K562 (cell line): ENCODE data around the gene VKORC1. TPM values are rescaled to one million over a fixed set of nuclear protein-coding genes. Genes with fewer than 3 reads are reported as not detected.

Experiments used
- ATAC-seq: fragments of 200-7000 bp; cut with Tn5 transposase; 3 replicates; pipeline ENCODE4 v1.9.1; 2020; ENCODE audit warnings: moderate library complexity
- BruUV-seq: library from RNA; stranded (reverse); fragments of 400-500 nt; replicated peaks from 2 replicates; lab custom pipeline; 2021; lab: Mats Ljungman, UMichigan
- CTCF ChIA-PET: fragments of 300-600 bp; formaldehyde crosslinking; extraction: SDS; loops from one replicate; lab custom pipeline; 2021; ENCODE audit warnings: low intra/inter-chr PET ratio; lab: Yijun Ruan, JAX
- POLR2A ChIA-PET: fragments of 300-600, 350-650 bp; sonication (Branson Sonifier 250); formaldehyde crosslinking; extraction: SDS; loops from one replicate; lab custom pipeline; 2021; ENCODE audit warnings: antibody characterized with exemption, inconsistent platforms; lab: Yijun Ruan, JAX
- DNase-seq, 4 experiments: peaks; one replicate each; pipeline versions ENCODE4 v3.0.0 to v3.0.0-alpha.2; 2011 to 2018; ENCODE audit warnings: low spot score in 3 of 4, mixed read lengths in 3 of 4; ENCODE audit errors: extremely low read depth in 1 of 4
- FAIRE-seq: peaks from 2 replicates; lab custom pipeline; 2011; peaks lifted over from hg19 to GRCh38; lab: Jason Lieb, UNC
- H2AFZ ChIP-seq: 2 replicates; pipeline ENCODE4 v1.6.0; 2011; ENCODE audit warnings: low read depth, low read length, control low read depth, inconsistent platforms
- H3K27ac ChIP-seq: fragments of 200-600 bp; 3 replicates; pipeline ENCODE4 v1.8.0; 2011; ENCODE audit warnings: low read depth, mild to moderate bottlenecking, control low read depth, inconsistent platforms, low read length, moderate library complexity, mixed read lengths; ENCODE audit errors: extremely low read depth
- H3K27me3 ChIP-seq, 2 experiments: fragments of 300-600 bp in 1 of 2; 2 replicates in 1 of 2; 3 replicates in 1 of 2; pipeline versions ENCODE4 v1.6.0 to v1.8.0; 2011; ENCODE audit warnings: inconsistent platforms in 2 of 2, low read length in 2 of 2, mild to moderate bottlenecking in 1 of 2, mixed read lengths in 1 of 2, moderate library complexity in 1 of 2; ENCODE audit not compliant: control insufficient read depth in 2 of 2, insufficient read depth in 2 of 2
- H3K36me3 ChIP-seq: fragments of 300-600 bp; 3 replicates; pipeline ENCODE4 v1.8.0; 2011; ENCODE audit warnings: mild to moderate bottlenecking, low read length, inconsistent platforms; ENCODE audit not compliant: control insufficient read depth, insufficient read depth
- H3K4me1 ChIP-seq, 2 experiments: fragments of 200-600 bp in 1 of 2; replicated peaks in 1 of 2; 2 replicates in 1 of 2; 3 replicates in 1 of 2; pipeline versions ENCODE4 v1.5.1 to v1.8.0; 2011; ENCODE audit warnings: inconsistent platforms in 2 of 2, low read length in 2 of 2, mild to moderate bottlenecking in 1 of 2, mixed read lengths in 1 of 2, moderate library complexity in 1 of 2; ENCODE audit not compliant: control insufficient read depth in 2 of 2, insufficient read depth in 2 of 2
- H3K4me2 ChIP-seq: 2 replicates; pipeline ENCODE4 v1.6.1; 2011; ENCODE audit warnings: low read length, control low read depth, inconsistent platforms, mixed read lengths; ENCODE audit not compliant: insufficient read depth
- H3K4me3 ChIP-seq: fragments of 200-600 bp; sonication (generic), shearing (Covaris generic); 2 replicates; pipeline ENCODE4 v1.5.1; 2016; ENCODE audit warnings: control low read depth, inconsistent platforms
- H3K79me2 ChIP-seq: fragments of 200-600 bp; 3 replicates; pipeline ENCODE4 v1.8.0; 2011; ENCODE audit warnings: low read length, inconsistent platforms; ENCODE audit not compliant: control insufficient read depth, insufficient read depth
- H3K9ac ChIP-seq, 2 experiments: 2 replicates each; pipeline versions ENCODE4 v1.6.0 to v1.6.1; 2011; ENCODE audit warnings: low read depth in 2 of 2, low read length in 2 of 2, control low read depth in 1 of 2, inconsistent platforms in 1 of 2, mild to moderate bottlenecking in 1 of 2, mixed read lengths in 1 of 2; ENCODE audit not compliant: insufficient read depth in 1 of 2
- H3K9me1 ChIP-seq: one replicate; pipeline ENCODE4 v1.6.0; 2011; ENCODE audit warnings: inconsistent platforms, mild to moderate bottlenecking, low read length, moderate library complexity; ENCODE audit not compliant: control insufficient read depth, insufficient read depth
- H3K9me3 ChIP-seq: replicated peaks from 2 replicates; pipeline ENCODE4 v1.5.1; 2011; ENCODE audit warnings: low read depth, low read length, inconsistent platforms; ENCODE audit not compliant: control insufficient read depth, insufficient read depth
- H4K20me1 ChIP-seq: replicated peaks from 2 replicates; pipeline ENCODE4 v1.6.1; 2011; ENCODE audit warnings: low read length, inconsistent platforms, mixed read lengths; ENCODE audit not compliant: control insufficient read depth, insufficient read depth
- CBX1 ChIP-seq: sonication (generic); IDR thresholded peaks from 2 replicates; pipeline ENCODE4 v1.6.1; 2016; ENCODE audit warnings: antibody characterized with exemption, low read depth, mild to moderate bottlenecking
- KAT7 ChIP-seq: sonication (generic); formaldehyde crosslinking; IDR thresholded peaks from 2 replicates; pipeline ENCODE4 v1.8.0; 2022; ENCODE audit warnings: missing genetic modification reagents, mild to moderate bottlenecking, borderline replicate concordance
- MAFG ChIP-seq: fragments of 450-650 bp; conservative IDR thresholded peaks from 2 replicates; pipeline ENCODE4 v1.6.1; 2016; ENCODE audit warnings: missing genetic modification characterization, missing compliant biosample characterization
- NCOA1 ChIP-seq: fragments of 450-650 bp; IDR thresholded peaks from 2 replicates; pipeline ENCODE4 v1.6.1; 2016; ENCODE audit warnings: low read depth
- NONO ChIP-seq, 2 experiments: fragments of 200-400 bp in 1 of 2; fragments of 450-650 bp in 1 of 2; formaldehyde crosslinking in 1 of 2; IDR thresholded peaks; 2 replicates each; pipeline ENCODE4 v1.6.1; 2017; ENCODE audit warnings: low read depth in 2 of 2, mild to moderate bottlenecking in 2 of 2, moderate library complexity in 2 of 2, low read length in 1 of 2
- PCBP1 ChIP-seq: fragments of 200-400 bp; formaldehyde crosslinking; IDR thresholded peaks from 2 replicates; pipeline ENCODE4 v1.6.1; 2018; ENCODE audit warnings: mild to moderate bottlenecking, low read depth, low read length; ENCODE audit not compliant: poor library complexity, severe bottlenecking
- PHB2 ChIP-seq: fragments of 450-650 bp; IDR thresholded peaks from 2 replicates; pipeline ENCODE4 v1.6.1; 2017; ENCODE audit warnings: low read depth
- PRPF4 ChIP-seq: fragments of 200-400 bp; formaldehyde crosslinking; IDR thresholded peaks from one replicate; pipeline ENCODE4 v1.6.1; 2017; ENCODE audit warnings: low read length, low read depth, mild to moderate bottlenecking; ENCODE audit not compliant: insufficient read depth, poor library complexity, severe bottlenecking
- RBFOX2 ChIP-seq: fragments of 200-400 bp; formaldehyde crosslinking; IDR thresholded peaks from 2 replicates; pipeline ENCODE4 v1.6.1; 2017; ENCODE audit warnings: low read depth, mild to moderate bottlenecking, low read length, moderate library complexity
- RBM39 ChIP-seq: fragments of 200-400 bp; formaldehyde crosslinking; optimal IDR thresholded peaks from 2 replicates; pipeline ENCODE3; 2018; ENCODE audit warnings: low read depth, low read length
- WGBS: fragments of 100-300 bp; shearing (Covaris generic); methylation state at CpG from one replicate; pipeline ENCODE4 v1.1.6; 2016; ENCODE audit warnings: low coverage, mixed read lengths; ENCODE audit not compliant: insufficient coverage; ENCODE audit errors: missing lambda C conversion rate; 5-methylcytosine and 5-hydroxymethylcytosine counted together
- in situ Hi-C: fragments of 300-500 bp; cut with MboI; formaldehyde crosslinking; loops from 4 replicates; pipeline ENCODE4 v1.15.0; 2018; ENCODE audit warnings: inconsistent platforms, mixed read lengths
- intact Hi-C: fragments of 100-400 bp; cut with micrococcal nuclease; formaldehyde crosslinking; loops from 2 replicates; pipeline ENCODE4 v1.14.2; 2022
- polyA plus RNA-seq, 8 experiments: library from polyadenylated mRNA; depleted of rRNA in 4 of 8; stranded (reverse) in 5 of 8; unstranded in 3 of 8; fragments of >200 nt; fragmentation: Nextera tagmentation in 2 of 8; fragmentation: Illumina TruSeq in 1 of 8; extraction: Ambion mirVana in 2 of 8; extraction: Trizol in 1 of 8; gene quantifications; 2 replicates each; pipeline versions ENCODE4 v1.2.1 to v1.2.3, GENCODE V29; 2011 to 2014; ENCODE audit warnings: inconsistent platforms in 1 of 8, missing spikeins in 1 of 8
- total RNA-seq, 7 experiments: library from RNA; depleted of rRNA in 6 of 7; stranded (reverse); fragments of >200 nt in 6 of 7; fragmentation: Illumina TruSeq in 2 of 7; extraction: Trizol in 2 of 7; gene quantifications; 2 replicates each; pipeline versions ENCODE4 v1.2.1 to v1.2.3, GENCODE V29; 2011 to 2021; ENCODE audit warnings: low replicate concordance in 1 of 7
- TF ChIP-seq, protein P1 (sequence below): sonication (generic); formaldehyde crosslinking; IDR thresholded peaks from 2 replicates; pipeline ENCODE4 v1.8.1; 2023; ENCODE audit warnings: mild to moderate bottlenecking, missing genetic modification reagents
- TF ChIP-seq, protein P2 (sequence below): fragments of 450-650 bp; IDR thresholded peaks from 2 replicates; pipeline ENCODE4 v1.6.1; 2014; ENCODE audit warnings: low read depth, mild to moderate bottlenecking, moderate library complexity, borderline replicate concordance

Gene VKORC1
- total and polyA plus RNA-seq, 9 of the 15 experiments (the other 6 are each of a cell fraction or from before 2014, with no cell fraction given), result 30.0 to 119 (median 62.1) TPM

DNA sequence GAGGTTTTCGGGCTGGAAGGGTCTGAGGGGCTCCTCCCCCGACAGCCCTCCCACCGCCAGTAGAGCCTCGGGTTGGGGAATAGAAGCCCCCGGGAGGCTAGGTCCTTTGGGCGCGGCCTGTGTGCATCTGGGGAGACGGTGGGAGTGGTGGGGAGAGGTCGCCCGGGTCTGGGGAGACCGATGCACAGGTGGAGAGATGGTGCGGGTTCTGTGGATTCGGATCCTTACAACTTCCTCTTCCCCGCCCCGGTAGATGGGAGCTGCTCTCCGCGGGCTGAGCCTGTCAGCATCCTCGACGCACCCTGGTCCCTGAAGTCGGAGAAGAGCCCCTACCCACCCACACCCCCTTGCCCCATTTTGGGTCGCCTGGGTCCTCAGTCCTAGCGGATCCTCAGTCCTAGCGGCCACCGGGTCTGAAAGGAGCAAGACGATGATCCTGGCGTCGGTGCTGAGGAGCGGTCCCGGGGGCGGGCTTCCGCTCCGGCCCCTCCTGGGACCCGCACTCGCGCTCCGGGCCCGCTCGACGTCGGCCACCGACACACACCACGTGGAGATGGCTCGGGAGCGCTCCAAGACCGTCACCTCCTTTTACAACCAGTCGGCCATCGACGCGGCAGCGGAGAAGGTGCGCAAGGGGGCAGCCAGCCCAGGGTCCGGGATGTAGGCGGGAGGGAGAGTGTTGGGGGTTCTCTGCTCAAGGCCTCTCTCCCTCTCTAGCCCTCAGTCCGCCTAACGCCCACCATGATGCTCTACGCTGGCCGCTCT, 14.4 kb upstream of the VKORC1 start:
- ChIA-PET POLR2A (interaction anchor here (0.7 kb wide), 1 partner anchor 8 kb away, joined by 3 read pairs; the partner anchor contains the start of gene KAT8), CTCF (no interaction called here)
- intact Hi-C loops (loop anchor here (5.0 kb wide), 1 partner anchor 33 kb away; no protein-coding TSS in a partner anchor), in situ Hi-C loops (no loop called here)
- Histone ChIP-seq H3K27ac (peak overlapping the region; percentile 61; the same call in 1 of the 3 replicates), H3K4me1 (peaks cover 8 to 36% of the 10 kb centered on the region in 2 experiments), H3K4me3 (peak overlapping the region; percentile 98), H3K9ac (peak overlapping the region; percentile 87 to 93), H3K9me1 (no peaks in the 10 kb centered on the region), H3K36me3 (peaks cover 44% of the 10 kb centered on the region; the same call in 2 of the 3 replicates), H3K9me3 (no peaks in the 10 kb centered on the region), H3K4me2 (peak overlapping the region; percentile 81), H4K20me1 (no peaks in the 10 kb centered on the region; the same call in 1 of the 2 replicates), H3K79me2 (peaks cover 13% of the 10 kb centered on the region), H3K27me3 (no peaks in the 10 kb centered on the region), H2AFZ (peak overlapping the region; percentile 99; the same call in 1 of the 2 replicates)
- no peak for FAIRE-seq
- no peak; the same call in 2 of the 3 replicates for ATAC-seq
- TF ChIP-seq MAFG (tag), result no peak
- TF ChIP-seq, protein P1, sequence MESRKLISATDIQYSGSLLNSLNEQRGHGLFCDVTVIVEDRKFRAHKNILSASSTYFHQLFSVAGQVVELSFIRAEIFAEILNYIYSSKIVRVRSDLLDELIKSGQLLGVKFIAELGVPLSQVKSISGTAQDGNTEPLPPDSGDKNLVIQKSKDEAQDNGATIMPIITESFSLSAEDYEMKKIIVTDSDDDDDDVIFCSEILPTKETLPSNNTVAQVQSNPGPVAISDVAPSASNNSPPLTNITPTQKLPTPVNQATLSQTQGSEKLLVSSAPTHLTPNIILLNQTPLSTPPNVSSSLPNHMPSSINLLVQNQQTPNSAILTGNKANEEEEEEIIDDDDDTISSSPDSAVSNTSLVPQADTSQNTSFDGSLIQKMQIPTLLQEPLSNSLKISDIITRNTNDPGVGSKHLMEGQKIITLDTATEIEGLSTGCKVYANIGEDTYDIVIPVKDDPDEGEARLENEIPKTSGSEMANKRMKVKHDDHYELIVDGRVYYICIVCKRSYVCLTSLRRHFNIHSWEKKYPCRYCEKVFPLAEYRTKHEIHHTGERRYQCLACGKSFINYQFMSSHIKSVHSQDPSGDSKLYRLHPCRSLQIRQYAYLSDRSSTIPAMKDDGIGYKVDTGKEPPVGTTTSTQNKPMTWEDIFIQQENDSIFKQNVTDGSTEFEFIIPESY, result peak; percentile 64; the same call in 1 of the 2 replicates
- TF ChIP-seq RBFOX2, result no peak
- no peak for TF ChIP-seq PHB2
- 0 out of 2 replicates have a peak, but pooled peaks have one; percentile 15 for TF ChIP-seq CBX1
- no peak for TF ChIP-seq NONO (IDR thresholded peaks at IDR 0.05; ENCODE audit: low read depth in 2 of 2, low read length in 1 of 2)
- TF ChIP-seq RBM39, result no peak
- no peak for TF ChIP-seq NCOA1
- 0 out of 2 replicates have a peak, but pooled peaks have one; percentile 15 for TF ChIP-seq KAT7 (CRISPR knock-in tag)
- TF ChIP-seq, protein P2, sequence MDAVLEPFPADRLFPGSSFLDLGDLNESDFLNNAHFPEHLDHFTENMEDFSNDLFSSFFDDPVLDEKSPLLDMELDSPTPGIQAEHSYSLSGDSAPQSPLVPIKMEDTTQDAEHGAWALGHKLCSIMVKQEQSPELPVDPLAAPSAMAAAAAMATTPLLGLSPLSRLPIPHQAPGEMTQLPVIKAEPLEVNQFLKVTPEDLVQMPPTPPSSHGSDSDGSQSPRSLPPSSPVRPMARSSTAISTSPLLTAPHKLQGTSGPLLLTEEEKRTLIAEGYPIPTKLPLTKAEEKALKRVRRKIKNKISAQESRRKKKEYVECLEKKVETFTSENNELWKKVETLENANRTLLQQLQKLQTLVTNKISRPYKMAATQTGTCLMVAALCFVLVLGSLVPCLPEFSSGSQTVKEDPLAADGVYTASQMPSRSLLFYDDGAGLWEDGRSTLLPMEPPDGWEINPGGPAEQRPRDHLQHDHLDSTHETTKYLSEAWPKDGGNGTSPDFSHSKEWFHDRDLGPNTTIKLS, result no peak
- TF ChIP-seq PRPF4, result peak; percentile 57
- TF ChIP-seq PCBP1, result peak; percentile 44
- TSS peak; percentile 55 for BruUV-seq
- WGBS, result 69% methylated on average over 33 of the region's 57 CpGs
- DNase-seq, result no peak
